Measurements from ENCODE around the gene THADA.

THADA gene

GRCh38 chr2:43408407-43409160 lies 187.3 kb downstream of the THADA start:
- FAIRE-seq (no peak), DNase-seq (ENCODE audit: insufficient read length, low spot score) (no peak)
- TF ChIP-seq CTCF (IDR thresholded peaks at IDR 0.05; ENCODE audit: insufficient read depth, missing control alignments), result no peak

GRCh38 chr2:43407935-43408334 lies 187.9 kb downstream of the THADA start:
- FAIRE-seq, result no peak
- DNase-seq (ENCODE audit: insufficient read length, low spot score), result no peak
- TF ChIP-seq CTCF (IDR thresholded peaks at IDR 0.05; ENCODE audit: insufficient read depth, missing control alignments), result no peak

- FAIRE-seq, result no peak
- TF ChIP-seq CTCF (IDR thresholded peaks at IDR 0.05; ENCODE audit: insufficient read depth, missing control alignments), result no peak
- no peak for DNase-seq (ENCODE audit: insufficient read length, low spot score)
These were observed 189.1 kb downstream of the THADA start for GRCh38 chr2:43406651-43407279.

GRCh38 chr2:43405829-43406228 lies 190.0 kb downstream of the THADA start:
- TF ChIP-seq CTCF (IDR thresholded peaks at IDR 0.05; ENCODE audit: insufficient read depth, missing control alignments), result no peak
- FAIRE-seq, result no peak

GRCh38 chr2:43402452-43402937 lies 193.3 kb downstream of the THADA start:
- FAIRE-seq (no peak), DNase-seq (ENCODE audit: insufficient read length, low spot score) (no peak)
- no peak for TF ChIP-seq CTCF (IDR thresholded peaks at IDR 0.05; ENCODE audit: insufficient read depth, missing control alignments)

More at GRCh38 chr2:43405829-43406228, 190.0 kb downstream of the THADA start:
- no peak for DNase-seq (ENCODE audit: insufficient read length, low spot score)

- no peak for TF ChIP-seq CTCF (IDR thresholded peaks at IDR 0.05; ENCODE audit: insufficient read depth, missing control alignments)
- FAIRE-seq (no peak), DNase-seq (ENCODE audit: insufficient read length, low spot score) (no peak)
These were observed 193.8 kb downstream of the THADA start for GRCh38 chr2:43402002-43402401.

- DNase-seq (ENCODE audit: insufficient read length, low spot score) (no peak), FAIRE-seq (no peak)
These were observed 195.3 kb downstream of the THADA start for GRCh38 chr2:43400508-43400907.

More at GRCh38 chr2:43400508-43400907, 195.3 kb downstream of the THADA start:
- no peak for TF ChIP-seq CTCF (IDR thresholded peaks at IDR 0.05; ENCODE audit: insufficient read depth, missing control alignments)

Measured in D721Med (cell line).